ENCODE results near the gene MAT1A. TPM values are rescaled to one million over a fixed set of nuclear protein-coding genes. Genes with fewer than 3 reads are reported as not detected.

MAT1A gene
- total and polyA plus RNA-seq, 2 experiments from 2014 or later = 0.97 to 8.0 TPM

DNA sequence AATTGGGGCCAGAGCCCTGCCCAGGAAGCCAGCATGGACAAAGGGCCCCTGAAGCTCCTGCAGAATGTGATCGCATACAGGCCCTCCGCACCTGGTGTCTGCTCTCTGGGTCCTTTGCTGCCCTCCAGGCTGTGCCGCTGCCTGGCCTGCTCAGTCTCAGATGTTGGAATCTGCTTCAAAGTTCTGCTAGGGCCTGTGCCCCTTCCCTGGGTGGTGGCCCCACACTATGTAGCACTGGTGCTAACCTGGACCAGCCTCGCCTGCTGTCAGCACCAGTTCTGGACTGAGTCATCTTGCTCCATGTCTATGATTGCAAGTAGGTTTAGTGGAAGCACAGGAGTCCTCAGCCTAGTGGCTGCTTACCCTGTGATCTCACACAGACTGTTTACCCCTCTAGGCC is 6.3 kb downstream of the MAT1A start:
- 0 out of 2 replicates have a peak, but pooled peaks cover 5% of the 10 kb centered on the region for H3K4me1 ChIP-seq (ENCODE audit: insufficient read depth)
- H3K27me3 Mint-ChIP-seq (ENCODE audit: insufficient read depth, low read depth, poor library complexity) = peaks cover 8% of the 10 kb centered on the region
- no peak for ATAC-seq

More for the DNA sequence above, 6.3 kb downstream of the MAT1A start:
- H3K27ac Mint-ChIP-seq = no peak overlapping the region
- no peak overlapping the region for H3K4me3 ChIP-seq
- no peaks in the 10 kb centered on the region for H3K79me2 ChIP-seq (replicated peaks; ENCODE audit: insufficient read depth)
- no peaks in the 10 kb centered on the region for H3F3A ChIP-seq (replicated peaks; ENCODE audit: low read depth)
- H3K27ac ChIP-seq (ENCODE audit: low read depth) = no peak overlapping the region
- no peaks in the 10 kb centered on the region for H4K20me1 ChIP-seq (replicated peaks; ENCODE audit: insufficient read depth)
- no peaks in the 10 kb centered on the region for H3K36me3 ChIP-seq (ENCODE audit: insufficient read depth)
- no peaks in the 10 kb centered on the region for H3K9me3 Mint-ChIP-seq
- no peak overlapping the region for H3K4me3 Mint-ChIP-seq
- peaks cover 10% of the 10 kb centered on the region; the same call in 2 of the 3 replicates for H3K4me1 Mint-ChIP-seq
- no peaks in the 10 kb centered on the region for H3K36me3 Mint-ChIP-seq (ENCODE audit: low read depth)
- DNase-seq (ENCODE audit: low spot score) = no peak
- H3K9me2 ChIP-seq (ENCODE audit: insufficient read depth) = no peaks in the 10 kb centered on the region
- H3K4me2 ChIP-seq = no peak overlapping the region
- no peak overlapping the region for H2AFZ ChIP-seq
- no peak for TF ChIP-seq JUNB (IDR thresholded peaks at IDR 0.05; ENCODE audit: unreplicated experiment)
- TF ChIP-seq, protein P1, sequence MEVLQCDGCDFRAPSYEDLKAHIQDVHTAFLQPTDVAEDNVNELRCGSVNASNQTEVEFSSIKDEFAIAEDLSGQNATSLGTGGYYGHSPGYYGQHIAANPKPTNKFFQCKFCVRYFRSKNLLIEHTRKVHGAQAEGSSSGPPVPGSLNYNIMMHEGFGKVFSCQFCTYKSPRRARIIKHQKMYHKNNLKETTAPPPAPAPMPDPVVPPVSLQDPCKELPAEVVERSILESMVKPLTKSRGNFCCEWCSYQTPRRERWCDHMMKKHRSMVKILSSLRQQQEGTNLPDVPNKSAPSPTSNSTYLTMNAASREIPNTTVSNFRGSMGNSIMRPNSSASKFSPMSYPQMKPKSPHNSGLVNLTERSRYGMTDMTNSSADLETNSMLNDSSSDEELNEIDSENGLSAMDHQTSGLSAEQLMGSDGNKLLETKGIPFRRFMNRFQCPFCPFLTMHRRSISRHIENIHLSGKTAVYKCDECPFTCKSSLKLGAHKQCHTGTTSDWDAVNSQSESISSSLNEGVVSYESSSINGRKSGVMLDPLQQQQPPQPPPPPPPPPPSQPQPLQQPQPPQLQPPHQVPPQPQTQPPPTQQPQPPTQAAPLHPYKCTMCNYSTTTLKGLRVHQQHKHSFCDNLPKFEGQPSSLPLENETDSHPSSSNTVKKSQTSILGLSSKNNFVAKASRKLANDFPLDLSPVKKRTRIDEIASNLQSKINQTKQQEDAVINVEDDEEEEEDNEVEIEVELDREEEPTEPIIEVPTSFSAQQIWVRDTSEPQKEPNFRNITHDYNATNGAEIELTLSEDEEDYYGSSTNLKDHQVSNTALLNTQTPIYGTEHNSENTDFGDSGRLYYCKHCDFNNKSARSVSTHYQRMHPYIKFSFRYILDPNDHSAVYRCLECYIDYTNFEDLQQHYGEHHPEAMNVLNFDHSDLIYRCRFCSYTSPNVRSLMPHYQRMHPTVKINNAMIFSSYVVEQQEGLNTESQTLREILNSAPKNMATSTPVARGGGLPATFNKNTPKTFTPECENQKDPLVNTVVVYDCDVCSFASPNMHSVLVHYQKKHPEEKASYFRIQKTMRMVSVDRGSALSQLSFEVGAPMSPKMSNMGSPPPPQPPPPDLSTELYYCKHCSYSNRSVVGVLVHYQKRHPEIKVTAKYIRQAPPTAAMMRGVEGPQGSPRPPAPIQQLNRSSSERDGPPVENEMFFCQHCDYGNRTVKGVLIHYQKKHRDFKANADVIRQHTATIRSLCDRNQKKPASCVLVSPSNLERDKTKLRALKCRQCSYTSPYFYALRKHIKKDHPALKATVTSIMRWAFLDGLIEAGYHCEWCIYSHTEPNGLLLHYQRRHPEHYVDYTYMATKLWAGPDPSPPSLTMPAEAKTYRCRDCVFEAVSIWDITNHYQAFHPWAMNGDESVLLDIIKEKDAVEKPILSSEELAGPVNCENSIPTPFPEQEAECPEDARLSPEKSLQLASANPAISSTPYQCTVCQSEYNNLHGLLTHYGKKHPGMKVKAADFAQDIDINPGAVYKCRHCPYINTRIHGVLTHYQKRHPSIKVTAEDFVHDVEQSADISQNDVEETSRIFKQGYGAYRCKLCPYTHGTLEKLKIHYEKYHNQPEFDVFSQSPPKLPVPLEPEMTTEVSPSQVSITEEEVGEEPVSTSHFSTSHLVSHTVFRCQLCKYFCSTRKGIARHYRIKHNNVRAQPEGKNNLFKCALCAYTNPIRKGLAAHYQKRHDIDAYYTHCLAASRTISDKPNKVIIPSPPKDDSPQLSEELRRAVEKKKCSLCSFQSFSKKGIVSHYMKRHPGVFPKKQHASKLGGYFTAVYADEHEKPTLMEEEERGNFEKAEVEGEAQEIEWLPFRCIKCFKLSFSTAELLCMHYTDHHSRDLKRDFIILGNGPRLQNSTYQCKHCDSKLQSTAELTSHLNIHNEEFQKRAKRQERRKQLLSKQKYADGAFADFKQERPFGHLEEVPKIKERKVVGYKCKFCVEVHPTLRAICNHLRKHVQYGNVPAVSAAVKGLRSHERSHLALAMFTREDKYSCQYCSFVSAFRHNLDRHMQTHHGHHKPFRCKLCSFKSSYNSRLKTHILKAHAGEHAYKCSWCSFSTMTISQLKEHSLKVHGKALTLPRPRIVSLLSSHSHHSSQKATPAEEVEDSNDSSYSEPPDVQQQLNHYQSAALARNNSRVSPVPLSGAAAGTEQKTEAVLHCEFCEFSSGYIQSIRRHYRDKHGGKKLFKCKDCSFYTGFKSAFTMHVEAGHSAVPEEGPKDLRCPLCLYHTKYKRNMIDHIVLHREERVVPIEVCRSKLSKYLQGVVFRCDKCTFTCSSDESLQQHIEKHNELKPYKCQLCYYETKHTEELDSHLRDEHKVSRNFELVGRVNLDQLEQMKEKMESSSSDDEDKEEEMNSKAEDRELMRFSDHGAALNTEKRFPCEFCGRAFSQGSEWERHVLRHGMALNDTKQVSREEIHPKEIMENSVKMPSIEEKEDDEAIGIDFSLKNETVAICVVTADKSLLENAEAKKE (CRISPR knock-in tag; IDR thresholded peaks at IDR 0.05) = no peak
- no peak for TF ChIP-seq ZNF331 (CRISPR knock-in tag; IDR thresholded peaks at IDR 0.05; ENCODE audit: low read depth)
- TF ChIP-seq, protein P2, sequence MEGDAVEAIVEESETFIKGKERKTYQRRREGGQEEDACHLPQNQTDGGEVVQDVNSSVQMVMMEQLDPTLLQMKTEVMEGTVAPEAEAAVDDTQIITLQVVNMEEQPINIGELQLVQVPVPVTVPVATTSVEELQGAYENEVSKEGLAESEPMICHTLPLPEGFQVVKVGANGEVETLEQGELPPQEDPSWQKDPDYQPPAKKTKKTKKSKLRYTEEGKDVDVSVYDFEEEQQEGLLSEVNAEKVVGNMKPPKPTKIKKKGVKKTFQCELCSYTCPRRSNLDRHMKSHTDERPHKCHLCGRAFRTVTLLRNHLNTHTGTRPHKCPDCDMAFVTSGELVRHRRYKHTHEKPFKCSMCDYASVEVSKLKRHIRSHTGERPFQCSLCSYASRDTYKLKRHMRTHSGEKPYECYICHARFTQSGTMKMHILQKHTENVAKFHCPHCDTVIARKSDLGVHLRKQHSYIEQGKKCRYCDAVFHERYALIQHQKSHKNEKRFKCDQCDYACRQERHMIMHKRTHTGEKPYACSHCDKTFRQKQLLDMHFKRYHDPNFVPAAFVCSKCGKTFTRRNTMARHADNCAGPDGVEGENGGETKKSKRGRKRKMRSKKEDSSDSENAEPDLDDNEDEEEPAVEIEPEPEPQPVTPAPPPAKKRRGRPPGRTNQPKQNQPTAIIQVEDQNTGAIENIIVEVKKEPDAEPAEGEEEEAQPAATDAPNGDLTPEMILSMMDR (conservative IDR thresholded peaks at IDR 0.05; ENCODE audit: low read depth in 2 of 2) = no peak
- H3K27me3 ChIP-seq (ENCODE audit: insufficient read depth) = no peaks in the 10 kb centered on the region
